ENCODE results near the gene LRRK2.
A peak's percentile ranks its signal among the peaks of the same experiment; 100 is the strongest.
"Not testable (repeated sequence)": the region's sequence is repeated elsewhere in the genome, so short reads cannot be mapped to it uniquely, and the experiment has no call there.

The LRRK2 gene

DNA sequence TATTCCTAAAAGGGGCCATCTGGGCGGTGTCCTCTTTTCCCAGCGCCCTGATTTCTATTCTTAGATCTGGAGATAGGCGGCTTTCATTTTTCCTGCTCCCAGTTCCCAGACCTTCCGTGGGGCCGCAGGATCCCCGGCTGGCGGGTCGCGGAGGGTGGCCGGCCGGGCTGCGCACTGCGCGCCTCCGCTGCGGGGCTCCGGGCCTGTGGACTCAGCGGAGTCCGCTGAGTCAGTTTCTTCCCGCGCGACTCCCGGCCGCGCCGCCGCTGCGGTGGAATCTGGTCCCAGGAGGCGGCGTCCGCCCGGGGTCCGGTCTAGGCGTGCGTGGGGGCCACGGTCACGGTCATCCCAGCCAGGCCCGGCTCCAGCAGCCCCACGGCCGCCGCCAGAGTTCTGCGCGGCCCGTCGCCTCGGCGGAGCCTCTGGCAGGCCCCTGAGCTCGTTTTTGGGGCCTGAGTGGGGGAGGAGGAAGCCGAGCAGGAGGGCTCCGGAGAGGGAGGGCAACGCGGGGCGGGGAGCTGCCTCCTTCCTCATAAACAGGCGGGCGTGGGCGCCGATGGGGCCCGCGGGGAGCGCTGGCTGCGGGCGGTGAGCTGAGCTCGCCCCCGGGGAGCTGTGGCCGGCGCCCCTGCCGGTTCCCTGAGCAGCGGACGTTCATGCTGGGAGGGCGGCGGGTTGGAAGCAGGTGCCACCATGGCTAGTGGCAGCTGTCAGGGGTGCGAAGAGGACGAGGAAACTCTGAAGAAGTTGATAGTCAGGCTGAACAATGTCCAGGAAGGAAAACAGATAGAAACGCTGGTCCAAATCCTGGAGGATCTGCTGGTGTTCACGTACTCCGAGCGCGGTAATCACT, at the start of gene LRRK2:
Gene LRRK2 (plus strand): TSS at position 559 of the 853 bp plus-strand sequence. CDS start 135 bp downstream, at position 694.
- peak; percentile 9 for DNase-seq

- no peak for DNase-seq
These were observed 49.8 kb upstream of the LRRK2 start for GRCh38 chr12:40175045-40175444.

- no peak for DNase-seq
These were observed 49.3 kb upstream of the LRRK2 start for GRCh38 chr12:40175489-40175888.

GRCh38 chr12:40178701-40179100, 46.1 kb upstream of the LRRK2 start:
- DNase-seq: no peak

DNA sequence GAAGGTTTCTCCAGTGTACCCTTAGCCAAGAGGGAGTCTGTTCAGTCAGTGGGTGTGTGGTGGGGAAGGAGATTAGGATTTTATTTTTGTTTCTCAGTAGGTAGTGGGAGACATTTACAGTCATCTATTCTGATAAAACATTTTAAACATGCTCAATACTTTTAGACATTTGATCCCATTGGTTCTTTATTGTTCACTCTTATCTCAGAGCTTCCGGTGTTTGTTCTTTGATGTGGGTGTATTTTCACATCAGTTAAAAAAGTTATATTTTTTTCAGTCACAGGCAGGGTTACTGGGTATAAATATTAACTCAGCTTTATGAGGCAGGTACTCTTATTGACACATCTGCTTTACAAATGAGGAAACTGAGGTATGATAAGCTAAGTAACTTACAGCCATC, 43.3 kb upstream of the LRRK2 start:
- no peak for DNase-seq

DNA sequence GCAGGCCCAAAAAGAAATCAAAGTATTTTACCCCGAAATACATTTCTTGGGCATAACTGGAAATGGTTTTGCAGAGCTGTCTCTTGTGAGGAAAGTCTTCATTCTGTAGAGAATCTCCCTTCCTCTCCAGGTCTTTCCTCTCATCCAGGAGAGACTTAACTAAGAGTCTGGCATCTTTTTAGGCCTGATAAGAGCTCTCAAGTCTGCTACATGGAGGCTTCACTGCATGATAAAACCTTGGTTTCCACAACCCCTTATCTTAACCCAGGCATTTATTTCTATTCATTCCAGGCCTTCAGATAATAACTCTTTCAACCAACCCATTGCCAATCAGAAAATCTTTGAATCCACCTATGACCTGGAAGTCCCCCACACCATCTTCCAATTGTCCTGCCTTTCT, 41.1 kb upstream of the LRRK2 start:
- DNase-seq: no peak

DNA sequence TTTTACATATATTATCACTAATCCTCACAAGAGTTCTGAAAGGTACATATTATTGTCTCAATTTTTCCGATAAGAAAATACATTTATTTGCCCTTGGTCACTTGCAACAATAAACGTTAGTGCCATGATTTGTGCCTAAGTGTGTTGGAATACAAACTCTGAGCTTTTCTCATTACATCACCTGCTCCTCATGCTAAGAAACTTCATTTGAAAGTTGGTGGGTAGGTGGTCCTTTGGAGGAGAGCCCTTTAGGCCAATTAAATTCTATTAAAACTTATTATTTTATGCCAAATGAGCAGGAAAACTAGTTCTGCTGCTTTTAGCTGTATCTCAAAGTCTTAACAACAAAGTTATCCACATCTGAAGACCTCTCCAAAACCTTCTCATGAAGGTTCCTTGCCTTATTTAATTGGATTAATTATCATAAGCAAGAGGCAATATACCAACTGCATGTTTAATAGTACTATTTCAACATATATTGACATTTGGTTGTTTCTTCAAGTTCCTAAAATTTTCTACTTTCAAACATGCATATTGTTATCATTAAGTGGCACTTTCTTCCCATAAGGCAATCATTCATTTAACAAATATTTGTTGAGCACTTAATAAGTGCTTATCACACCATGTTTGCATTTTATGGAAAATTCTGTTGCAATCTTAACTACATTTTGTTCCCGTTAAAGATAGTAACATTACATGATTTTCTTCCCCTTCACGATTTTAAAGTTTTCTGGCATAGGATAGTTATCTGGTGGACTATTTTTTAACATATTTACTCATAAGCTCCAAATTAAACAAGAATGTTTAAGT, 40.1 kb upstream of the LRRK2 start:
- no peak for DNase-seq

DNA sequence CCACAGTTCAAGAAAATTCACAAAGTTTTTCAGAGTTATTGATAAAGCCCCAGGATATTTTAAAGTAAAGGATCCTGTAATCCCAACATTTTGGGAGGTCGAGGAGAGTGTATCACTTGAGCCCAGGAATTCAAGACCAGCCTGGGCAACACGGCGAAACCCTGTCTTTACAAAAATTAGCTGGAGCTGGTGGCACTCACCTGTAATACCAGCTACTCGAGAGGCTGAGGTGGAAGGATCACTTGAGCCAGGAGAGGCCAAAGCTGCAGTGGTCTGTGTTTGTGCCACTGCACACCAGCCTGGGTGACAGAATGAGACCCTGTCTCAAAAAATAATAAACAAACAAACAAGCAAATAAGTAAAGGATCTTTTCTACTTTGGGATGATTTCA, 39.5 kb upstream of the LRRK2 start:
- DNase-seq: no peak

GRCh38 chr12:40188558-40189320, 36.1 kb upstream of the LRRK2 start:
- no peak for DNase-seq

- no peak for DNase-seq
These were observed 32.0 kb upstream of the LRRK2 start for GRCh38 chr12:40192704-40193255.

DNA sequence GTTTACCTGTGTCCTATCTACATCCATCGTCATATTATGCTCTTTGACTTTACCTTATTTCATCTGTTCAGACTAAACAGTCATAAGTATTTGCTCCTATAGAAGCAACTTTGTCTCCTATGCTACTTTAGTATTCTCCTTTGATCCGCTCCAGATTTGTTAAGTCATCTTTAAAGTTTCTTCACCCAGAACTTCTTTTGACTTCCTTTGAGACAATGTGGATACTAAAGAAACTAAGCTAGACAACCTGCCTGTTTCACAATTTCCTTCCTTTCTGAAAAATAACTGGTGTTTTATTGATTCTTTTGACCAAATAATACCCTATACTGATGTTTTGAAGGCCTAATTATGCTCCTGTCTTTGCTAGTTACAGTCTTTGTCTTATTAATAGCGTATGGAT, 30.0 kb upstream of the LRRK2 start:
- DNase-seq: no peak

DNA sequence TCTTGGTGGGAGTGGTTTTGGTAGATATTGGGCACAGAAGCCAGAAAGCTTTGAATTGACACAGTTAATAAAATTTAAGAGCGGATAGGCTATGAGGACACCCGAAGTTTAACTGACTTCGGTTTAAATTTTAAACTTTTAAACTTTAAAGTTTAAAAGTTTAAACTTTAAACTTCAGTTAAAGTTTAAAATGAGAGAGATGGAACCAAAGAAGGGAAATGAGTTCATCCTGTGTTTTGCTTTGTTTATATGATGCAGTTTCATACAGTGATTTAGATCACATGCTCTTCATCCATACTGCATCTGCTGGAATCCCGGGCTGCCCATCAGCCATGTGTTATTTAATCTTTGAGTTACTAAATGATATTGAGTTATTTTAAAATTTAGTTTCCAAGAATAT, 27.2 kb upstream of the LRRK2 start:
- no peak for DNase-seq

DNA sequence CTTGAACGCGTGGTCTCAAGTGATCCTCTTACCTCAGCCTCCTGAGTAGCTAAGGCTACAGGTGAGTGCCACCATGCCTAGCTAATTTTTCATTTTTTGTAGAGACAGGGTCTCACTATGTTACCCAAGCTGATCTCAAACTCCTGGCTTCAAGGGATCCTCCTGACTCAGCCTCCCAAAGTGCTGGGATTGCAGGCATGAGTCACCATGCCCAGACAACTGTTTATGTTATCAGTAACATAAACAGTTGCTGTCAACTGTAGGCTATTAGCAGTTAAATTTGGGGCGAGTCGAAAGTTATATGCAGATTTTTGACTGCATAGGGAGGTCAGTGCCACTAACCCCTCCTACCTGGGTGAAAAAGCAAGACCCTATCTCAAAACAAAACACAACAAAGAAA, 26.2 kb upstream of the LRRK2 start:
- no peak for DNase-seq

DNA sequence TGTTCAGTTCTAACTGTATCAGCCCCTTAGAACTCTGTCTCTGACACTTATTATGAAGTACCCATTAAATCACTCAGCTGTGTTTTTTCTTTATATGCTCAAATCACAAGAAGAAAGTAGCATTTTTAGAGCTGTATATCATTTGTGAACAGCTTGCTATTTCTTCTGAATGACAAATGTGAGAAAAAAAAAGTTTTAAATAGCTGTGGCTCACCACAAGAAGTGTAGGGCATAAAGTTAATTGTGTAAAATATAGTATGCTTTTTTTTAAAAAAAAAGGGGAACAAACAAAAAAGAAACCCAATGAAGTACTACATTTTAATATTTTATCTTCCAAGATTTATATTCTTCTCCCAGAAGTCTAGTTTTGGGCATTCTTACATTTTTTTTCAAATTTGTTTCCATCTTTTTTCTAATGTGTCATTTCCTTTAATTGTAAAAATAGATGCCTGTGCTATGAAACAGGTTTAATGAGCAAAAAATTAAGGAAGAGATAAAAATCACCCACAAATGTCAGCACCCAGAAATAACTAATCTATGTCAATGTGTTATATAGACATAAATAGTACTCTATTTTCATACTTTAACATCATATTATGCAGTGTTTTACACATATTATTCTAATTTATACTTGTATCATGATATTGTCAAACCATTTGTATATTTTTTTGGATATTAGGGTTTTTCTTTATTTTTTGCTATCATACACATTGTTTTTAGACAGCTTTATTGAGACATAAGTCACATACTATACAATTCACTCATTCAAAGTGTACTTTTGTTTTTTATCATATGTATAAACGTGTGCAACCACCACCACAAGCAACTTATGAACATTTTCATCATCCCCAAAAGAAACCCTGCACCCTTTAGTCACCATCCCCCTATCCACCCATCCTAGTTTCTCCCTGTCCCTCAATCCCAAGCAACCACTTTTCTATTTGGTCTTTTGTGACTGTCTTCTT, 22.4 kb upstream of the LRRK2 start:
- no peak for DNase-seq

DNA sequence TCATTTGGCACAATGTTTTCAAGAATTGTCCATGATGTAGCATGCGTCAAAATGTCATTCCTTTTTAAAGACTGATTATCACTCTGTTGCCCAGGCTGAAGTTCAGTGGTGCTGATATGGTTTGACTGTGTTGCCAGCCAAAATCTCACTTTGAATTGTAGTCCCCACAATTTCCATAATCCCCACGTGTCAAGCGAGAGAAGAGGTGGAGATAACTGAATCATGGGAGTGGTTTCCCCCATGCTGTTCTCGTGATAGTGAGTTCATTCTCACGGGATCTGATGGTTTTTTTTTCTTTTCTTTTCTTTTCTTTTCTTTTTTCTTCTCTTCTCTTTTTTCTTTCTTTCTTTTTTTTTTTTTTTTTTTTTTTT, 21.8 kb upstream of the LRRK2 start:
- no peak for DNase-seq

- DNase-seq: no peak
These were observed 20.5 kb upstream of the LRRK2 start for GRCh38 chr12:40204337-40204736.

DNA sequence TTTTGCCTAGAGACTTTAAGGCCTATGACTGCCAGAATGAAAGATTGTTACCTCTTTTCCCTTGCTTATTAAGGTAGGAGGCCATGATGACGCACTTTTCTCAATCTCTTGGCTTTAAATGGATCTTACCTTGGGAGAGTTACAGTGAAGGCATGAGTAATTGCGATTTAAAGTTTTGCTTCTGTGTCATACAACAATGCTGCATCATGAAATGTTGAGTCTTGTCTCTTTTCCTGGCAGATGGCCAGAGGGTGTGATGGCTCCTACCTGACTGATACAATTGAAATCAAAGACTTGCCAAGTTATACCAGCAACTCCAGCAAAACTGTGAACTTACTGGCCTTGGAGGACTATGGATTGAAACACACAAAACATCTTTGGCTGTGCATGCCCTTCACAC, 17.2 kb upstream of the LRRK2 start:
- DNase-seq: no peak

GRCh38 chr12:40208707-40209446, 15.9 kb upstream of the LRRK2 start:
- DNase-seq: no peak

DNA sequence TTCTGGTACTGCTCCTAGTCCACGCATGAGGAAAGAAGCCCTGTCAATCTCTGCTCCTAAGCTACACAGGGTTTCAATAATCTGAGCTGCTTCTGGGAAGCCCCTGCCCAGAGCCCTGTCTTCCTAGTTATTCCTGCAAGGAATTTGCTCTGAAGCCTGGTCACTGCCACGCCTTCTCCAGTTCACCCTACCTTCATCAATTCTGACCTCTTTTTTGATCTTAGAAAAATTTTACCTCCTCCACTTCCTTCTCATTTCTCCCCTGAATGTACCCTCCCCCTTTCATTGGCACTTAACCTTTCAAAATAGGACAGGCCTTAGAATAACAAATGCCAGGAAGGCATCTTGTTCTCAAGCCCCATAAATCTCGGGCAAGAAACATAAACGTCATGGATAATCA, 14.9 kb upstream of the LRRK2 start:
- DNase-seq: no peak

DNA sequence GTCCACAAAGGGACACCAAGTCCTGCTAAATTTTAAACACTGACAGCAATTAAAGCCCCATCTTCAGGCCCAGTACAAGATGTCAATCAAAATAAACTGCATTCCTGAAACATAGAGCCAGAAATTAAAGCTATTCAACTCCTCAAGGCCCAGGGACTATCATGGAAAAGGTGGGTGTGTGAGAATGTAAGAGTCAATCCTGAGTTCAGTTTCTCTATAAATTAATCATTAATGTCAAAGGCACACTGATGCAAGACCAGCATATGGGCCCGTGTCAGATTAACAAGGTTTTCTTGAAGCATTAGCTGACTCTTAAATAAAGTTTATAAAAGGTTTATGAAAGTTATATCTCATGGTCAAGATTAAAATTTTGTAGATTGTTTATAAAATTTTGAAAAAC, 13.6 kb upstream of the LRRK2 start:
- not testable (repeated sequence) for DNase-seq

DNA sequence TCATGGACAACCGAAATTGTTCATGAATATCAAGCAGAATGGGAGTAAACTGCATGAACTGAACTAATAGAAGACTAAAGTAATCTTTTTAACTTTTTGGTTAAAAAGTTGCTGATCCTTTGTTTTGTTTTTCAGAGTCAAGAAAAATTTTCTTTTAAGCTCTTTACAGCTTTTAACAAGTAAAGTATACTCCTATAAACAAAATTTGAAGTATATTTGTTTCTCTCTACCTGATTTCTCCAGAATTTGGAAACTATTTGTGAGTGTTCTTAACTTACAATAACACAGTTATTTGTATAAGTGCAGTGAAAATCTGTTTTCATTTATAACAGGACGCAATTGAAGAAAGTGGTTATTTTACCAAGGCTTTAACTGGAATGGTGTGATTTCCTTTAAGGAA, 12.2 kb upstream of the LRRK2 start:
- DNase-seq: no peak
